GM12873 (cell line): ENCODE results near the gene NCOR2.

ENCODE experiments used
- TF ChIP-seq, protein P1 (sequence below): IDR thresholded peaks from 2 replicates; pipeline ENCODE4 v1.5.1; 2012; ENCODE audit warnings: low read depth, mild to moderate bottlenecking, moderate library complexity, low read length, control low read depth; ENCODE audit not compliant: insufficient read depth; ENCODE audit errors: missing control alignments

NCOR2 gene

DNA sequence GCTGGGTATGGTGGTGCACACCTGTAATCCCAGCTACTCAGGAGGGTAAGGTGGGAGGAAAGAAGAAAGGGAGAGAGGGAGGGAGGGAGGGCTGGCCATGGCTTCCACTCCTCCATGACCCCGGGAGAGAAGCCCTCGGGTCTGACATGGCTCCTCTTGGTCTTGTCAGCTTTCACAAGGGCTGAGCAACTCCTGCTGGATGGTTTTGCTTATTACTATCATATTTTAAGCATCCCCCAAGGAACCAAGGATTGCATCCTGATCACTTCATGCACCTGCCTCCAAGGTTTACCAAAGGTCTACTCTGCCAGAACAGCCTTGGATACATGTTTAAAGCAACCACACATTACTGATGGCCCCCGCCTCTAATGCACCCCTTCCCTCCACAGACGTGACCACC, 28.0 kb upstream of the NCOR2 start:
- TF ChIP-seq, protein P1, sequence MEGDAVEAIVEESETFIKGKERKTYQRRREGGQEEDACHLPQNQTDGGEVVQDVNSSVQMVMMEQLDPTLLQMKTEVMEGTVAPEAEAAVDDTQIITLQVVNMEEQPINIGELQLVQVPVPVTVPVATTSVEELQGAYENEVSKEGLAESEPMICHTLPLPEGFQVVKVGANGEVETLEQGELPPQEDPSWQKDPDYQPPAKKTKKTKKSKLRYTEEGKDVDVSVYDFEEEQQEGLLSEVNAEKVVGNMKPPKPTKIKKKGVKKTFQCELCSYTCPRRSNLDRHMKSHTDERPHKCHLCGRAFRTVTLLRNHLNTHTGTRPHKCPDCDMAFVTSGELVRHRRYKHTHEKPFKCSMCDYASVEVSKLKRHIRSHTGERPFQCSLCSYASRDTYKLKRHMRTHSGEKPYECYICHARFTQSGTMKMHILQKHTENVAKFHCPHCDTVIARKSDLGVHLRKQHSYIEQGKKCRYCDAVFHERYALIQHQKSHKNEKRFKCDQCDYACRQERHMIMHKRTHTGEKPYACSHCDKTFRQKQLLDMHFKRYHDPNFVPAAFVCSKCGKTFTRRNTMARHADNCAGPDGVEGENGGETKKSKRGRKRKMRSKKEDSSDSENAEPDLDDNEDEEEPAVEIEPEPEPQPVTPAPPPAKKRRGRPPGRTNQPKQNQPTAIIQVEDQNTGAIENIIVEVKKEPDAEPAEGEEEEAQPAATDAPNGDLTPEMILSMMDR: no peak

DNA sequence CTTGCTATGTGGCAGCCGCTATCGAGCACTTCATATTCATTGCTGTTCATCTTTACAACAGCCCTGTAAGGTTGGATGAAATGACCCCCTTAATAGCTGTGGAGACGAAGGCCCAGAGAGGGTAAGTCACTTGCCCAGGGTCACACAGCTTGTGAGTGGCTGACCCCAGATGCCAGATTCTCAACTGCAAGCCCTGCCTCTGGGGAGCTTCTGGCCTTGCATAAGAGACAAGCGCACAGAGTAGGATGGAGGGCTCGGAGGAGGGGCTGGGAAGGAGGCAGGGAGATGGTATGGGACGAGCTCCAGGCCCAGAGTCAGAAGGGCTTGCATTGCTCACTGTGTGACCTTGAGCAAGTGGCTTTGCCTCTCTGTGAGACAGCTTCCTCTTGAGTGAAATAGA, 27.4 kb upstream of the NCOR2 start:
- TF ChIP-seq, protein P1: no peak

DNA sequence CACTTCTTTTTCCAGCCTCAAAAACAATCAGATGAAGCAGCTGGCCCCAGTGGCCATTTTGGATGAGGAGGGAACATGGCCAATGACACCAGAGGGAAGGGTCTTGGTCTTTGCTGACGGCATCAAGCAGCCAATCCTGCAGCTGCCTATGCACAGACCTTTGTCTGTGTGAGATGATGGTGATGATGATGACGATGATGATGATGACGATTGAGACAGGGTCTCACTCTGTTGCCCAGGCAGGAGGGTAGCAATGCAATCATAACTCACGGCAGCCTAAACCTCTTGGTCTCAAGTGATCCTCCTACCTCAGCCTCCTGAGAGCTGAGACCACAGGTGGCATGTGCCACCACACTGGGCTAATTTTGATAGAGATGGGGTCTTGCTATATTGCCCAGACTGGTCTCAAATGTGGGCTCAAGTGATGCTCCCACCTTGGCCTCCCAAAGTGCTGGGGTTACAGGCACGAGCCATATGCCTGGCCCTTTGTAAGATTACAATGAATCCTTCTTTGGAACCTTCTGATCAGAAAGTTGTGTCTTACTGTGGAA, 26.5 kb upstream of the NCOR2 start:
- TF ChIP-seq, protein P1: no peak

DNA sequence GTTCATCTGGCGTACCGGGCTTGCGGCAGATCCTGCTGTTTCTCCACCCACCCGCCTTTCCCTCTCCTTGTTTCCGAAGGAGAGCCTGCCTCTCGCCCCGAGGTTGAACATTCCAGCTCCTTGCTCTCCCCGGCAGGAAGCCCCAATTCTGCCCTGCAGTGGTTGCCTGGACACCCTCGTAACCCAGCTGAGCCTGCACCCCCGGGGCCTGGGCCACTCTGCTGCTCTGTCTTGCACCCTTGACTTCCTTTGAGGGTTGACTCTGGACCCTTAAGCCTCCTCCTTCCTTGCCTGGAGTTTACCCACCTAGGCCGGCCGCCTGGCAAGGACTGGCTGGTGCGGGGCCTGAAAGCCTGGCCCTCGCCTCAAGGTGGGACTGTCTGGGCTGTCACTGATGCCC, 25.8 kb upstream of the NCOR2 start:
- TF ChIP-seq, protein P1: no peak

DNA sequence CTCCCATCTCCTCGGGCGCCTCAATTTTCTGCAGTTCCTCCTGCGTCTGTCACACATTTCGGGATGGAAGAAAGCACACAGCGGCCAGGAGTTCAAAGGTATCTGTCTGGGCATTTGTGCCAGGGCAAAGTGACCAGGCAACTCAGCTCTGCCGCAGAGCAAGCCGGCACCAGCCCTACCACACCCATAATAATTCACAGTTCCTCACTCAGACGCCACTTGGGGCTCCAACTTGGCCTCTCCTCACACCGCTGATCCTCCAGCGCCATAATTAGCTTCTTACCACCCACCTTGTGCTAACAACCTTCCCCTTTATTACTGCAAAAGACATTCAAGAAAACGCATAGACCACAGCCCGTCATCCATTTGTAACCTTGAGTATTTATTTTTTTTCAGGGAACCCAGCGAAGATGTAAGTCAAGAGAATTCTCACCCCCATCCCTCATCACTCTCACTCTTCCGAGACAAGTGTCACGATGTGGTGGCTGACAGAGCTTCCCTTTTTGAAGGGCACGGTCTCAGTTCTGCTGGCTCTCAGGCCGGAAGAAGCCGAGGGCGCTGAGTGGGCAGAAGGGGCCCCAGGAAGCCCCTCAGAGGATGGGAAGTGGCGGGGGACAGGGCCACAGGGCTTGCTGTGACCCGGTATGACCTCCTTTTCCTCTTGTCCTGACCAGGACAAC, 25.2 kb upstream of the NCOR2 start:
- TF ChIP-seq, protein P1: no peak

DNA sequence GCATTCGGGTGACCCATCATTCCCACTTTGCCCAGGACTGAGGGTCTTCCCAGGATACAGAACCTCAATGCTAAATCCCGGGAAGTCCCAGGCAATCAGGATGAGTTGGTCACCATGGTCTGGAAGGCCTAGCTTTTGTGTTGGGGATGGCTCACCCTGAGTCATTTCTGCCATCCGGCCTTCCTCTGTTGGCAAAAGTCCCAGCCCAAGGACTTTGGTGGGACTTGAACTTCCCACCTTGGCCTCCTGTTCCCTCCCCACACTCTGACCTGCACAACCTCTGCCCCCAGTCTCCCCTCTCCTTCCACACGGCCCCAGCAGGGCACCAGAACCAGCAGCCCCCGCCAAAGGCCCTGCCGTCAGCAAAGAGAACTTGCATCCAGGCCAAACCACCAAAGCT, 24.6 kb upstream of the NCOR2 start:
- TF ChIP-seq, protein P1: no peak

DNA sequence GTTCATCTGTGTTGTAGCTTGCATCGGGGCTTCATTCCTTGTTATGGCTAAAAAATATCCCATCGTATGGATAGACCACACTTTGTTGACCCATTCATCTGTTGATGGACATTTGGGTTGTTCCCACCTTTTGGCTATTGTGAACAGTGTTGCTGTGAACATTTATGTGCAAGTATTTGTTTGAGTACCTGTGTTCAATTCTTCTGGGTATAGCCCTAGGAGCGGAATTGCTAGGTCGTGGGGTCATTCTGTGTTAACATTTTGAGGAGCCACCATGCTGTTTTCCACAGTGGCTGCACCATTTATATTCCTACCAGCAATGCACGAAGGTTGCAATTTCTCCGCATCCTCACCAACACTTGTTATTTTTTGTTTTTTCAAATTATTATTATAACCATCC, 23.0 kb upstream of the NCOR2 start:
- TF ChIP-seq, protein P1: no peak
